ENCODE results near the gene BLNK.
"Not testable (repeated sequence)": the region's sequence is repeated elsewhere in the genome, so short reads cannot be mapped to it uniquely, and the experiment has no call there.

BLNK gene

GRCh38 chr10:96218826-96219225 lies 52.5 kb downstream of the BLNK start:
- no peak for FAIRE-seq

- no peak for FAIRE-seq
These were observed 53.7 kb downstream of the BLNK start for GRCh38 chr10:96217711-96218110.

GRCh38 chr10:96216775-96217174 lies 54.6 kb downstream of the BLNK start:
- no peak for FAIRE-seq

- FAIRE-seq: no peak
These were observed 58.5 kb downstream of the BLNK start for GRCh38 chr10:96212911-96213310.

- no peak for FAIRE-seq
These were observed 59.6 kb downstream of the BLNK start for GRCh38 chr10:96211764-96212163.

- no peak for FAIRE-seq
These were observed 62.4 kb downstream of the BLNK start for GRCh38 chr10:96208946-96209345.

GRCh38 chr10:96208271-96208670 lies 63.1 kb downstream of the BLNK start:
- no peak for FAIRE-seq

- no peak for FAIRE-seq
These were observed 65.8 kb downstream of the BLNK start for GRCh38 chr10:96205580-96205979.

- FAIRE-seq: no peak
These were observed 69.8 kb downstream of the BLNK start for GRCh38 chr10:96201525-96201924.

- FAIRE-seq: not testable (repeated sequence)
These were observed 81.9 kb downstream of the BLNK start for GRCh38 chr10:96189505-96189904.

- FAIRE-seq: no peak
These were observed 82.5 kb downstream of the BLNK start for GRCh38 chr10:96188916-96189315.

GRCh38 chr10:96188421-96188820 lies 82.9 kb downstream of the BLNK start:
- no peak for FAIRE-seq

GRCh38 chr10:96176985-96177384 lies 94.4 kb downstream of the BLNK start:
- FAIRE-seq: no peak

GRCh38 chr10:96172666-96173065 lies 98.7 kb downstream of the BLNK start:
- FAIRE-seq: no peak

- no peak for FAIRE-seq
These were observed 101.1 kb downstream of the BLNK start for GRCh38 chr10:96170230-96170629.

GRCh38 chr10:96168546-96168945 lies 102.8 kb downstream of the BLNK start:
- no peak for FAIRE-seq

- FAIRE-seq: no peak
These were observed 105.6 kb downstream of the BLNK start for GRCh38 chr10:96165726-96166125.

GRCh38 chr10:96153070-96153469 lies 118.3 kb downstream of the BLNK start:
- FAIRE-seq: no peak

GRCh38 chr10:96152437-96152836 lies 118.9 kb downstream of the BLNK start:
- FAIRE-seq: no peak

All from G401.6 (cell line).